ENCODE measurements around the gene MAP2K5. TPM values are rescaled to one million over a fixed set of nuclear protein-coding genes. Genes with fewer than 3 reads are reported as not detected.

The MAP2K5 gene
- total and polyA plus RNA-seq, 2 experiments from 2014 or later = 12.4 to 13.7 TPM

- 79% methylated on average over 2 of the region's 2 CpGs for WGBS (ENCODE audit: low lambda C conversion rate, missing lambda C conversion rate)
- Histone ChIP-seq H3K4me1 (ENCODE audit: insufficient read depth) (no peaks in the 10 kb centered on the region), H3K4me2 (no peak overlapping the region), H3K27ac (no peak overlapping the region), H3K36me3 (replicated peaks; ENCODE audit: insufficient read depth, low read depth) (no peaks in the 10 kb centered on the region), H2AFZ (no peak overlapping the region), H3K79me2 (no peaks in the 10 kb centered on the region), H3K4me3 (no peak overlapping the region), H3K9me3 (ENCODE audit: low read depth) (no peaks in the 10 kb centered on the region), H4K20me1 (ENCODE audit: insufficient read depth, poor library complexity, severe bottlenecking) (no peaks in the 10 kb centered on the region), H3K9me2 (replicated peaks; ENCODE audit: insufficient read depth) (no peaks in the 10 kb centered on the region), H3K27me3 (no peaks in the 10 kb centered on the region)
- DNase-seq (ENCODE audit: low spot score) = no peak
- TF ChIP-seq EZH2 (IDR thresholded peaks at IDR 0.05; ENCODE audit: borderline replicate concordance) (no peak), EZH2phosphoT487 (IDR thresholded peaks at IDR 0.05; ENCODE audit: low read depth, severe bottlenecking, unreplicated experiment) (no peak), CTCF (IDR thresholded peaks at IDR 0.05; ENCODE audit: poor library complexity) (no peak)
Measured at GRCh38 chr15:67715170-67715569, 172.7 kb downstream of the MAP2K5 start.

- no peaks in the 10 kb centered on the region for H3K9me3 ChIP-seq (ENCODE audit: low read depth)
- H3K27me3 ChIP-seq = no peaks in the 10 kb centered on the region
- no peak overlapping the region for H3K4me2 ChIP-seq
- H3K4me3 ChIP-seq = no peak overlapping the region
- H3K4me1 ChIP-seq (ENCODE audit: insufficient read depth) = no peaks in the 10 kb centered on the region
- no peak overlapping the region for H3K27ac ChIP-seq
- DNase-seq (ENCODE audit: low spot score) = no peak
- no peak overlapping the region for H2AFZ ChIP-seq
- no peaks in the 10 kb centered on the region for H3K36me3 ChIP-seq (replicated peaks; ENCODE audit: insufficient read depth, low read depth)
- no peaks in the 10 kb centered on the region for H3K9me2 ChIP-seq (replicated peaks; ENCODE audit: insufficient read depth)
- no peaks in the 10 kb centered on the region for H3K79me2 ChIP-seq
- TF ChIP-seq EZH2phosphoT487 (IDR thresholded peaks at IDR 0.05; ENCODE audit: low read depth, severe bottlenecking, unreplicated experiment) (no peak), EZH2 (IDR thresholded peaks at IDR 0.05; ENCODE audit: borderline replicate concordance) (no peak), CTCF (IDR thresholded peaks at IDR 0.05; ENCODE audit: poor library complexity) (no peak)
- WGBS (ENCODE audit: low lambda C conversion rate, missing lambda C conversion rate) = 93% methylated on average over 4 of the region's 4 CpGs
- H4K20me1 ChIP-seq (ENCODE audit: insufficient read depth, poor library complexity, severe bottlenecking) = no peaks in the 10 kb centered on the region
Measured at GRCh38 chr15:67716171-67716570, 173.7 kb downstream of the MAP2K5 start.

- H3K9me2 ChIP-seq (replicated peaks; ENCODE audit: insufficient read depth) = no peaks in the 10 kb centered on the region
- no peaks in the 10 kb centered on the region for H4K20me1 ChIP-seq (ENCODE audit: insufficient read depth, poor library complexity, severe bottlenecking)
- no peaks in the 10 kb centered on the region for H3K4me1 ChIP-seq (ENCODE audit: insufficient read depth)
- no peaks in the 10 kb centered on the region for H3K36me3 ChIP-seq (replicated peaks; ENCODE audit: insufficient read depth, low read depth)
- no peak overlapping the region for H3K4me2 ChIP-seq
- H3K4me3 ChIP-seq = no peak overlapping the region
- H3K27ac ChIP-seq = no peak overlapping the region
- H3K9me3 ChIP-seq (ENCODE audit: low read depth) = no peaks in the 10 kb centered on the region
- 91% methylated on average over 1 of the region's 1 CpG for WGBS (ENCODE audit: low lambda C conversion rate, missing lambda C conversion rate)
- H3K79me2 ChIP-seq = no peaks in the 10 kb centered on the region
- H3K27me3 ChIP-seq = no peaks in the 10 kb centered on the region
- no peak for DNase-seq (ENCODE audit: low spot score)
- no peak overlapping the region for H2AFZ ChIP-seq
- TF ChIP-seq EZH2 (IDR thresholded peaks at IDR 0.05; ENCODE audit: borderline replicate concordance) (no peak), EZH2phosphoT487 (IDR thresholded peaks at IDR 0.05; ENCODE audit: low read depth, severe bottlenecking, unreplicated experiment) (no peak), CTCF (IDR thresholded peaks at IDR 0.05; ENCODE audit: poor library complexity) (no peak)
Measured at GRCh38 chr15:67717776-67718175, 175.3 kb downstream of the MAP2K5 start.
